NCI-H1417 treated with DMSO at 0.1 percent for 48 hours (cell line): ENCODE measurements around the gene PRDM16.
"Not testable (repeated sequence)": the region's sequence is repeated elsewhere in the genome, so short reads cannot be mapped to it uniquely, and the experiment has no call there.

Source experiments
- DNase-seq: peaks from one replicate; lab custom pipeline; 2025; lab: John Stamatoyannopoulos, UW

PRDM16 gene

GRCh38 chr1:3082051-3082450, 13.0 kb downstream of the PRDM16 start:
- DNase-seq: no peak

GRCh38 chr1:3082571-3083516, 13.8 kb downstream of the PRDM16 start:
- no peak for DNase-seq

- no peak for DNase-seq
Observed at GRCh38 chr1:3084154-3084553, 15.2 kb downstream of the PRDM16 start.

GRCh38 chr1:3084726-3085125, 15.7 kb downstream of the PRDM16 start:
- no peak for DNase-seq

- DNase-seq: no peak
Observed at GRCh38 chr1:3085721-3086120, 16.7 kb downstream of the PRDM16 start.

GRCh38 chr1:3086272-3086974, 17.4 kb downstream of the PRDM16 start:
- DNase-seq: no peak

GRCh38 chr1:3087049-3087448, 18.0 kb downstream of the PRDM16 start:
- no peak for DNase-seq

GRCh38 chr1:3087946-3088668, 19.1 kb downstream of the PRDM16 start:
- DNase-seq: not testable (repeated sequence)

- DNase-seq: no peak
Observed at GRCh38 chr1:3089490-3089889, 20.5 kb downstream of the PRDM16 start.

GRCh38 chr1:3091334-3091733, 22.3 kb downstream of the PRDM16 start:
- no peak for DNase-seq

GRCh38 chr1:3092530-3092929, 23.5 kb downstream of the PRDM16 start:
- no peak for DNase-seq

- DNase-seq: no peak
Observed at GRCh38 chr1:3093898-3094626, 25.1 kb downstream of the PRDM16 start.

- DNase-seq: no peak
Observed at GRCh38 chr1:3094863-3095780, 26.1 kb downstream of the PRDM16 start.

GRCh38 chr1:3096345-3096744, 27.3 kb downstream of the PRDM16 start:
- no peak for DNase-seq

- no peak for DNase-seq
Observed at GRCh38 chr1:3097231-3097630, 28.2 kb downstream of the PRDM16 start.

GRCh38 chr1:3097861-3098260, 28.9 kb downstream of the PRDM16 start:
- no peak for DNase-seq

GRCh38 chr1:3099861-3100260, 30.9 kb downstream of the PRDM16 start:
- DNase-seq: no peak

- no peak for DNase-seq
Observed at GRCh38 chr1:3101124-3101939, 32.3 kb downstream of the PRDM16 start.

GRCh38 chr1:3102641-3103040, 33.6 kb downstream of the PRDM16 start:
- DNase-seq: no peak
